Panc1 (cell line): ENCODE measurements around the gene MAPK10. TPM values are rescaled to one million over a fixed set of nuclear protein-coding genes. Genes with fewer than 3 reads are reported as not detected.

ENCODE experiments used
- ATAC-seq: fragments of 200-7000 bp; cut with Tn5 transposase; 2 replicates; pipeline ENCODE4 v1.9.1; 2020; ENCODE audit warnings: mild to moderate bottlenecking, moderate library complexity
- BruUV-seq: library from RNA; stranded (reverse); fragments of 400-500 nt; replicated peaks from 2 replicates; lab custom pipeline; 2021; lab: Mats Ljungman, UMichigan
- CTCF ChIA-PET: fragments of 300-600 bp; sonication (Branson Sonifier 250); formaldehyde crosslinking; loops from one replicate; lab custom pipeline; 2022; ENCODE audit warnings: antibody characterized with exemption; lab: Charles Lee
- POLR2A ChIA-PET: fragments of 300-600 bp; sonication (Branson Sonifier 250); formaldehyde crosslinking; loops from one replicate; lab custom pipeline; 2022; ENCODE audit warnings: antibody characterized with exemption; lab: Charles Lee
- DNase-seq: peaks from one replicate; pipeline ENCODE4 v3.0.0-alpha.2; 2010; ENCODE audit warnings: low read depth, low spot score
- H3K27ac ChIP-seq: 2 replicates; pipeline ENCODE4 v1.5.1; 2011; ENCODE audit warnings: mild to moderate bottlenecking, low read length, inconsistent platforms
- H3K27me3 ChIP-seq: fragments of 200-500 bp; sonication (Bioruptor generic); 2 replicates; pipeline ENCODE4 v1.6.0; 2014; ENCODE audit warnings: low read length, inconsistent platforms; ENCODE audit not compliant: control insufficient read depth, insufficient read depth
- H3K36me3 ChIP-seq: fragments of 200-500 bp; sonication (Bioruptor generic); 2 replicates; pipeline ENCODE4 v1.5.1; 2014; ENCODE audit warnings: inconsistent platforms, mild to moderate bottlenecking, low read length, moderate library complexity; ENCODE audit not compliant: control insufficient read depth, insufficient read depth
- H3K4me1 ChIP-seq: 2 replicates; pipeline ENCODE4 v1.5.1; 2011; ENCODE audit warnings: inconsistent platforms, mild to moderate bottlenecking, low read length, moderate library complexity; ENCODE audit not compliant: control insufficient read depth, insufficient read depth
- H3K4me3 ChIP-seq, 2 experiments: 2 replicates each; pipeline ENCODE4 v1.5.1; 2011 to 2012; ENCODE audit warnings: low read depth in 2 of 2, low read length in 2 of 2, mild to moderate bottlenecking in 2 of 2, inconsistent platforms in 1 of 2, moderate library complexity in 1 of 2
- H3K9me3 ChIP-seq: fragments of 200-500 bp; sonication (Bioruptor generic); 2 replicates; pipeline ENCODE4 v1.5.1; 2014; ENCODE audit warnings: low read depth, mild to moderate bottlenecking, inconsistent platforms, low read length, moderate library complexity; ENCODE audit not compliant: control insufficient read depth, insufficient read depth
- POLR2AphosphoS5 ChIP-seq: IDR thresholded peaks from 2 replicates; pipeline ENCODE4 v1.6.1; 2012; ENCODE audit warnings: mild to moderate bottlenecking, low read depth, low read length, moderate library complexity
- SIN3A ChIP-seq: IDR thresholded peaks from 2 replicates; pipeline ENCODE4 v1.6.1; 2012; ENCODE audit warnings: low read depth, mild to moderate bottlenecking, low read length, moderate library complexity, borderline replicate concordance; ENCODE audit not compliant: insufficient read depth
- TCF7L2 ChIP-seq: IDR thresholded peaks from 2 replicates; pipeline ENCODE4 v1.6.1; 2011; ENCODE audit warnings: mild to moderate bottlenecking, low read depth, low read length, inconsistent platforms
- in situ Hi-C: cut with HindIII; loops from 2 replicates; pipeline ENCODE4 v1.10.0; 2016; ENCODE audit warnings: low sequenced_read_pairs, low pct_unique_long_range_greater_than_20kb
- intact Hi-C: fragments of 100-400 bp; cut with micrococcal nuclease; formaldehyde crosslinking; loops from one replicate; pipeline ENCODE4 v1.10.0; 2022; ENCODE audit not compliant: unreplicated experiment
- total RNA-seq: library from RNA; stranded (reverse); gene quantifications from one replicate; pipeline ENCODE4 v1.2.1, GENCODE V29; 2021; ENCODE audit not compliant: unreplicated experiment
- TF ChIP-seq, protein P1 (sequence below), 2 experiments: IDR thresholded peaks; 2 replicates each; pipeline ENCODE4 v1.6.1; 2011 to 2012; ENCODE audit warnings: low read depth in 2 of 2, control low read depth in 1 of 2, low read length in 1 of 2, mild to moderate bottlenecking in 1 of 2, moderate library complexity in 1 of 2; ENCODE audit not compliant: insufficient read depth in 1 of 2
- TF ChIP-seq, protein P2 (sequence below): fragments of 450-650 bp; IDR thresholded peaks from 2 replicates; pipeline ENCODE4 v1.5.1; 2017; ENCODE audit warnings: mild to moderate bottlenecking

Gene MAPK10
- total RNA-seq, 1 experiment from 2014 or later = 0.85 TPM

DNA sequence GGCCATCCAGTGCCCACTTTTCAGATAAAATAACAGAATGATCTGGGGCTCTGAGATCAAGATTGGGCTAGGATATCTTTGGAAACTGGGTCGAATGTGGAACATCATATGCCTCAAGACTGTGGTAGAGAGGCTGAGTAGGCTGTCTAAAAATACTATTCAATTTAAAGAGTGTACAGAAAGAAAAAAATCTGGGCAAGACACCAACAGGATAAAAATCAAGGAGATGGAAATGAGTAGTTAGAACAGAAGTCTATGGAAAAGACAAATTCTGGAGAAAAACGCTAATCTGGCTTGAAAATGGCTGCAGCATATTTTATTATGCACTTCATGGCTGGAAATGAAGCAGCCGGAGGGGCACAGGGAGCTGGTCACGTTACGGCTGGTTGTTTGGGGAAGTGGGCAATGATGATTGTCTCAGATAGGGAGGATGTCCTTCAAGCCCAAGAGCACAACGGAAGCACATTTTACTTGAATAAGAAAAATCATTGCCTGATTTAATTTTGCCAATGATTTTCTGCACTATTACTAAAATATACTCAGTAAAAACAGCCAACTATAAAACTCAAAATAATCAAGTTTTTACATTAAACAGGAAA lies 27.1 kb upstream of the MAPK10 start:
- intact Hi-C loops (no loop called here), in situ Hi-C loops (no loop called here)

DNA sequence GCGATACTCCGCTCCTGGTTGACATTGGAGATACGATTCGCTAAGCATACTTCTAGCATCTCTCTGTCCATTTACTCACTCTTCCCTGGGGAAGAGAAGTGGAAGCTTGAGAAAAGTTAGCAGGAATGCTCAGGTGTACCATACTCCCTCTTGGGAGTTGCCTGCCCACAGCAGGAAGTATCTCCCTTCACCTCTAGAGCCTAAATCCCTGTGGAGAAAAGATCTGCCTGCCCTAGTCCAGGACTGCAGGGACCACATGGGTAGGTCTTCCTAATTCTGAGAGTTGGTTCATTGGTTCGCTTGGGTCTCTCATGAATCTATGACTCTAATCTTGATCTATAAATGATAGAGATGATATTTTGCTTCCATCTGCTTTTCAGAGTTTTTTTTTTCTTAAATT lies 26.3 kb upstream of the MAPK10 start:
- in situ Hi-C loops = no loop called here
- TF ChIP-seq TCF7L2 (no peak), POLR2AphosphoS5 (no peak), SIN3A (no peak)
- ChIA-PET CTCF (no interaction called here), POLR2A (no interaction called here)
- ATAC-seq (no peak), DNase-seq (no peak)
- no peaks in the 10 kb centered on the region for H3K4me1 ChIP-seq
- intact Hi-C loops = no loop called here
- no peak overlapping the region for H3K4me3 ChIP-seq
- no peaks in the 10 kb centered on the region for H3K27me3 ChIP-seq
- no TSS peak for BruUV-seq
- no peaks in the 10 kb centered on the region for H3K9me3 ChIP-seq
- no peaks in the 10 kb centered on the region for H3K36me3 ChIP-seq
- no peak overlapping the region for H3K27ac ChIP-seq

More for the DNA sequence above, 27.1 kb upstream of the MAPK10 start:
- ATAC-seq = no peak
- Histone ChIP-seq H3K27me3 (no peaks in the 10 kb centered on the region), H3K27ac (no peak overlapping the region), H3K9me3 (no peaks in the 10 kb centered on the region), H3K36me3 (no peaks in the 10 kb centered on the region), H3K4me1 (no peaks in the 10 kb centered on the region), H3K4me3 (no peak overlapping the region)
- TF ChIP-seq SIN3A = no peak
- TF ChIP-seq, protein P1, sequence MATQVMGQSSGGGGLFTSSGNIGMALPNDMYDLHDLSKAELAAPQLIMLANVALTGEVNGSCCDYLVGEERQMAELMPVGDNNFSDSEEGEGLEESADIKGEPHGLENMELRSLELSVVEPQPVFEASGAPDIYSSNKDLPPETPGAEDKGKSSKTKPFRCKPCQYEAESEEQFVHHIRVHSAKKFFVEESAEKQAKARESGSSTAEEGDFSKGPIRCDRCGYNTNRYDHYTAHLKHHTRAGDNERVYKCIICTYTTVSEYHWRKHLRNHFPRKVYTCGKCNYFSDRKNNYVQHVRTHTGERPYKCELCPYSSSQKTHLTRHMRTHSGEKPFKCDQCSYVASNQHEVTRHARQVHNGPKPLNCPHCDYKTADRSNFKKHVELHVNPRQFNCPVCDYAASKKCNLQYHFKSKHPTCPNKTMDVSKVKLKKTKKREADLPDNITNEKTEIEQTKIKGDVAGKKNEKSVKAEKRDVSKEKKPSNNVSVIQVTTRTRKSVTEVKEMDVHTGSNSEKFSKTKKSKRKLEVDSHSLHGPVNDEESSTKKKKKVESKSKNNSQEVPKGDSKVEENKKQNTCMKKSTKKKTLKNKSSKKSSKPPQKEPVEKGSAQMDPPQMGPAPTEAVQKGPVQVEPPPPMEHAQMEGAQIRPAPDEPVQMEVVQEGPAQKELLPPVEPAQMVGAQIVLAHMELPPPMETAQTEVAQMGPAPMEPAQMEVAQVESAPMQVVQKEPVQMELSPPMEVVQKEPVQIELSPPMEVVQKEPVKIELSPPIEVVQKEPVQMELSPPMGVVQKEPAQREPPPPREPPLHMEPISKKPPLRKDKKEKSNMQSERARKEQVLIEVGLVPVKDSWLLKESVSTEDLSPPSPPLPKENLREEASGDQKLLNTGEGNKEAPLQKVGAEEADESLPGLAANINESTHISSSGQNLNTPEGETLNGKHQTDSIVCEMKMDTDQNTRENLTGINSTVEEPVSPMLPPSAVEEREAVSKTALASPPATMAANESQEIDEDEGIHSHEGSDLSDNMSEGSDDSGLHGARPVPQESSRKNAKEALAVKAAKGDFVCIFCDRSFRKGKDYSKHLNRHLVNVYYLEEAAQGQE (IDR thresholded peaks at IDR 0.05; ENCODE audit: insufficient read depth in 1 of 2, low read depth in 2 of 2, low read length in 1 of 2) = no peak
- TF ChIP-seq TCF7L2 = no peak
- DNase-seq = no peak
- POLR2A ChIA-PET = no interaction called here
- BruUV-seq = no TSS peak
- CTCF ChIA-PET = no interaction called here

DNA sequence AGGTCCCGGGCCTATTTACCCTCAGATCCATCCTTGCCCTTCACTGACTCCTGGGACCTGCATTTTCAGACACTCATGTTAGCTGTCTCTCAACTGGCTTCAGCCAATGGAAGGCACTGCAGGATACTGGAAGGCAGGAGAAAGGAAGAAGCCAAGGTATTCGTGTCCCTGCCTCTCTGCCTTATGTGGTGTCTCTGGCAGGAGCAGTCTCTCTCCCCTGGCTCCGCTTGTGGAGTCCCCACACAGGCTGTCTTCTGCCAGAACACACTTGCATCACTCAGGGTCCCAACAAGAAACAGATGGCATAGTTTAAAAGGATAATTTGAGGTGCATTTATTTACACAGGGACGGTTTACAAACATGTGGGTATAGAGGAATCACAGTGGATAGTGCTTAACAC lies 21.6 kb upstream of the MAPK10 start:
- intact Hi-C loops (no loop called here), in situ Hi-C loops (no loop called here)
- H3K4me3 ChIP-seq = no peak overlapping the region
- POLR2A ChIA-PET = no interaction called here
- ATAC-seq (no peak), DNase-seq (no peak)
- H3K4me1 ChIP-seq = no peaks in the 10 kb centered on the region
- H3K27me3 ChIP-seq = no peaks in the 10 kb centered on the region
- H3K9me3 ChIP-seq = no peaks in the 10 kb centered on the region
- H3K27ac ChIP-seq = no peak overlapping the region
- no peak for TF ChIP-seq POLR2AphosphoS5
- TF ChIP-seq, protein P2, sequence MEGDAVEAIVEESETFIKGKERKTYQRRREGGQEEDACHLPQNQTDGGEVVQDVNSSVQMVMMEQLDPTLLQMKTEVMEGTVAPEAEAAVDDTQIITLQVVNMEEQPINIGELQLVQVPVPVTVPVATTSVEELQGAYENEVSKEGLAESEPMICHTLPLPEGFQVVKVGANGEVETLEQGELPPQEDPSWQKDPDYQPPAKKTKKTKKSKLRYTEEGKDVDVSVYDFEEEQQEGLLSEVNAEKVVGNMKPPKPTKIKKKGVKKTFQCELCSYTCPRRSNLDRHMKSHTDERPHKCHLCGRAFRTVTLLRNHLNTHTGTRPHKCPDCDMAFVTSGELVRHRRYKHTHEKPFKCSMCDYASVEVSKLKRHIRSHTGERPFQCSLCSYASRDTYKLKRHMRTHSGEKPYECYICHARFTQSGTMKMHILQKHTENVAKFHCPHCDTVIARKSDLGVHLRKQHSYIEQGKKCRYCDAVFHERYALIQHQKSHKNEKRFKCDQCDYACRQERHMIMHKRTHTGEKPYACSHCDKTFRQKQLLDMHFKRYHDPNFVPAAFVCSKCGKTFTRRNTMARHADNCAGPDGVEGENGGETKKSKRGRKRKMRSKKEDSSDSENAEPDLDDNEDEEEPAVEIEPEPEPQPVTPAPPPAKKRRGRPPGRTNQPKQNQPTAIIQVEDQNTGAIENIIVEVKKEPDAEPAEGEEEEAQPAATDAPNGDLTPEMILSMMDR = no peak
- TF ChIP-seq TCF7L2 = no peak
- no peak for TF ChIP-seq SIN3A
- TF ChIP-seq, protein P1 (IDR thresholded peaks at IDR 0.05; ENCODE audit: insufficient read depth in 1 of 2, low read depth in 2 of 2, low read length in 1 of 2) = no peak
- no TSS peak for BruUV-seq
- CTCF ChIA-PET = no interaction called here
- H3K36me3 ChIP-seq = no peaks in the 10 kb centered on the region
